Stimulated activated naive B cell treated with anti-CD40 and anti-IgM and Interleukin-4, amounts not matched to agents 10 μg/mL and 1 μg/mL and 100 μg/mL, for 72 hours (primary cell): ENCODE results near the gene LRMDA.

ENCODE experiments used
- ATAC-seq, 2 donors: fragments of 150-1000 bp; cut with Tn5 transposase; replicated peaks; 2 replicates each; pipeline ENCODE4 v1.10.0; 2021; ENCODE audit warnings: moderate library complexity in 1 of 2
- DNase-seq: peaks from one replicate; pipeline ENCODE4 v3.0.0; 2021
- H3K27ac Mint-ChIP-seq: one replicate; pipeline ENCODE4 v1.8.0; 2022; ENCODE audit warnings: mild to moderate bottlenecking, mixed read lengths
- H3K27me3 Mint-ChIP-seq, 2 donors: one replicate each; pipeline ENCODE4 v1.8.0; 2022; ENCODE audit warnings: mixed read lengths in 2 of 2
- H3K36me3 Mint-ChIP-seq, 2 donors: one replicate each; pipeline ENCODE4 v1.8.0; 2022; ENCODE audit warnings: mixed read lengths in 2 of 2, mild to moderate bottlenecking in 1 of 2
- H3K4me1 Mint-ChIP-seq, 2 donors: one replicate each; pipeline ENCODE4 v1.8.0; 2022; ENCODE audit warnings: mixed read lengths in 2 of 2, mild to moderate bottlenecking in 1 of 2
- H3K4me3 Mint-ChIP-seq, 2 donors: one replicate each; pipeline ENCODE4 v1.8.0; 2022; ENCODE audit warnings: mild to moderate bottlenecking in 2 of 2, mixed read lengths in 2 of 2, moderate library complexity in 1 of 2
- H3K9me3 Mint-ChIP-seq, 2 donors: one replicate each; pipeline ENCODE4 v1.8.0; 2022; ENCODE audit warnings: mixed read lengths in 2 of 2, mild to moderate bottlenecking in 1 of 2

LRMDA gene

DNA sequence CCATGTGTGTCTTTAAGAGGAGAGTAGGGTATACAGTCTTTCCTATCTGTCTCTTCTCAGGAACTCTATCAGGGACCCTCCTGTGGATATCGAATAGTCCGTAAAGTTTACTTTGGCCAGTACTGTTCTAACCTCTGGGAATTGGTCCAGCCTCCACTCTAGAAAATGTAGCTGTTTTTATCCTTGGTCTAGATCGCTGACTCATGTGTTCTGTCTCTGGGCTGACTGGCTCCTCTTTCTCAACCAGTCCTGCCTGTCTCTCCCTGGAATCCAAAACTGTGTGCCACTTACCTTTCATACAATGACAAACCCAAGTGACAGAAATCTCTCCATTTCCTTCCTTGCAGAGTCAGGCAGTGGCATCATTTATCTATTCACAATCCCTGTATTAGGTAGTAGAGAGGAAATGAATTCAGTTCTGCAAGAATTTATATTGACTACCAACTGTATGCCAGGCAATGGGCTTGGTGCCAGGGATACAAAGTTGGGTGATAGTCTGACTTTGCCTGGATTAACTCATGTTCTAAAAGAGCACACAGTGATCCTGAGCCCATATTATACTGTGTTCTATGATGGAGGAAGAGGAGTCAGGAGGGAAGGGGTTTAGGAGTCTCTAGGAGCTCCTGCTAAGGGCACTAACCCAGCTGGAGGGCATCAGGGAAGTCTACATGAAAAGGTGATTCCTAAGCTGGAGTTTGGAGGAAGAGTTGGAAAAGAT is 232.7 kb downstream of the LRMDA start:
- no peak for ATAC-seq
- Mint-ChIP-seq H3K4me1 (no peaks in the 10 kb centered on the region), H3K4me3 (no peak overlapping the region), H3K27ac (no peak overlapping the region), H3K9me3 (no peaks in the 10 kb centered on the region), H3K36me3 (no peaks in the 10 kb centered on the region), H3K27me3 (peaks cover 8% of the 10 kb centered on the region in 2 donors)
- no peak for DNase-seq

DNA sequence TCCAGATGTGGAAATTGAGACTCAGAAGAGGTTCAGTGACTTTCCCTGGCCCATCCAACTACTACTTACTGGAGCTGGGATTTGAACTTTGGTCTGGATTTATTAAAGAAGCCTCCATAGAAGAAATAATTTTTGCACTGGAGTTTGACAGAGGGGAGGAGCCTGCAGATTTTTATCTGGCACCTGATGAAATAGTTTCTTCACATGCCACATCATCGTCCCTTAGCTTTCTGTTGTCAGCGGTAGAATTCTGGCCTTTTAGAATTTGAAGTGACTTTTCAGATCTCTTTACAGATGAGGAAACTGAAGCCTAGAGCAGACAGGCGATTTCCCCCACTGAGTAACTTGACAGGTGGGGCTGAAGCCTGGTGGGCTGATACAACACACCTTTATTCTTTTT is 233.5 kb downstream of the LRMDA start:
- Mint-ChIP-seq H3K4me1 (no peaks in the 10 kb centered on the region), H3K9me3 (no peaks in the 10 kb centered on the region), H3K27me3 (peaks cover 5 to 6% of the 10 kb centered on the region in 2 donors), H3K36me3 (no peaks in the 10 kb centered on the region), H3K4me3 (no peak overlapping the region), H3K27ac (no peak overlapping the region)
- no peak for ATAC-seq
- no peak for DNase-seq

DNA sequence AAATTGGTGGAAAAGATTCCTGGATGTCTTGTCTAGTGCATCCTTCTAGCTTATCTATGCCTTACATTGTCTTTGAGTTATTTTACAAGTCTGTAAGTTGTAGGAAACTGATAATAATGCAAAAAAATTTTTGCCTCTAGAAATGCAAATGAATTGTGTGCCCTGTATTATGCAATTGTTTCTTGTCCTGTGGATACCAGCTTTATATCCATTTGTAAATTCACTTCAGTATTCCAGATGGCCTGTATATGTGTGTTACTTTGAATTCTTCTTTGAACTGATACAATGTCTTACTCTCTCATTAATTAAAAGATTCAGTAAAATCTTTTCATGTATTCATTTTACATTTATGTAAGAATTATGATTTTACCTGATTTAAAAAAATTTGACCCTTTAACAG is 234.3 kb downstream of the LRMDA start:
- DNase-seq (no peak), ATAC-seq (no peak)
- no peaks in the 10 kb centered on the region for H3K4me1 Mint-ChIP-seq
- H3K27ac Mint-ChIP-seq: no peak overlapping the region
- peaks cover 5 to 6% of the 10 kb centered on the region in 2 donors for H3K27me3 Mint-ChIP-seq
- no peaks in the 10 kb centered on the region for H3K9me3 Mint-ChIP-seq
- no peaks in the 10 kb centered on the region for H3K36me3 Mint-ChIP-seq
- no peak overlapping the region for H3K4me3 Mint-ChIP-seq

DNA sequence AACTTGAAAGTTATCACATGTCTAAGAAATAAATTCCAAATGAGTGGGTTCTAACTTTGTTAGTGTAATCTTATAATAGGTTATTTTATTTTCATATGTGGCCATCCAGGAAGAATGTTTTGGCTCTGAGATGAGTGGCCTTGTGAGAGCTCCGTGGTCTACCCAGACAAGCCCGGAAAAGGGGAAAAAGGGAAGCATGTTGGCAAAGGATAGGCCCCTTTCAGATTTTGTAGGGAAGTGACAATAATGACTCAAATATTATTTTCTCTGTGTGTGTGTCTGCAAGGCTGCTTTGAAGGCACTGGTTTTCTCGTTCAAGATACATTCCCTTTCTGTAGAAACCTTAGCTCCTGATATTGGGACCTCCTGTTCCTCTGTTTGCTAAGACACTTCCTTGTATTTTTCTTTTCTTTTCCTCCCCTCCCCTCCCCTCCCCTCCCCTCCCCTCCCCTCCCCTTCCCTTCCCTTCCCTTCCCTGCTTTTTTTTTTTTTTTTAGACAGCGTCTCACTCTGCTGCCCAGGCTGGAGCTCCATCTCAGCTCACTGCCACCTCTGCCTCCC is 240.8 kb downstream of the LRMDA start:
- DNase-seq (no peak), ATAC-seq (no peak)
- no peak overlapping the region for H3K27ac Mint-ChIP-seq
- H3K4me1 Mint-ChIP-seq: no peaks in the 10 kb centered on the region
- H3K27me3 Mint-ChIP-seq: no peaks in the 10 kb centered on the region
- H3K36me3 Mint-ChIP-seq: no peaks in the 10 kb centered on the region
- no peaks in the 10 kb centered on the region for H3K9me3 Mint-ChIP-seq
- H3K4me3 Mint-ChIP-seq: no peak overlapping the region

DNA sequence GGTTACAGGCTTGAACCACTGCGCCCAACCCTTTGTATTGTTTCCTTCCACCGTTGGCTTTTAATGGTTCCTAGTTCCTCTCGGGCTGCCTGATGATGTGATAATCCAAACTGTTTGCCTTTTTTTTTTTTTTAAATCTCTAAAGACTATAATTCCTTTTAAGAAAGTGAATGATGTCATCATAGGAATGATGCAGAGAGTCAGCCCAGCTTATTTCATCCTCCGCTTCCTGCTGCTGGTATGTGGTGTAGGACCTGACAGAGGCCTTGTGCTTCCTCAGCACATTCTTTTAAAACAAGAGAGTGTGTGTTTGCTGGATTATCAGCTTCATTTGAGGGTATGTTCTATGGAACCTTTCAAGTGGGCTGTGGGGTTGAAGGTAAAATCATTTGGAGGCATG is 241.4 kb downstream of the LRMDA start:
- Mint-ChIP-seq H3K36me3 (no peaks in the 10 kb centered on the region), H3K9me3 (no peaks in the 10 kb centered on the region)

DNA sequence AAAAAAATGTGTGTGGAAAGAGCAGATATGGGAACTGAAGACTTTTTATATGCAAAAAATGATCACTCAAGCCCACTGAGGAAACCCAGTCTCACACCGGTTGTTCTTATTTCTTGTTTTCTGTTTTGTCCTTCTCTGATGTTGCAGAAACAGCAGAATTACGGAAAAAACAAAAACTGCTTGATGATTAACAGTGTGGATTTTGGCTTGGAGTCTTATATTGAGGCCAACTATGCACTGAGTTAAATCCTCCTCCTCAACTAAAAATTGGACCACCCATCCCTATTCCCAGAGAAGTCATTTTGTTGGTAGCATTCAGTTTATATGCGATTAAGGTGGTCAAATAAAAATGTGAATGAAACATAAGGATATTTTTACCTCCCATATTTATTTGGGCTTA is 246.1 kb downstream of the LRMDA start:
- DNase-seq: no peak
- H3K9me3 Mint-ChIP-seq: no peaks in the 10 kb centered on the region
- H3K27ac Mint-ChIP-seq: no peak overlapping the region
- H3K36me3 Mint-ChIP-seq: no peaks in the 10 kb centered on the region
- H3K27me3 Mint-ChIP-seq: peaks cover 0 to 7% of the 10 kb centered on the region in 2 donors
- no peak overlapping the region for H3K4me3 Mint-ChIP-seq
- H3K4me1 Mint-ChIP-seq: no peaks in the 10 kb centered on the region
- ATAC-seq: no peak

More for the DNA sequence above, 241.4 kb downstream of the LRMDA start:
- H3K4me3 Mint-ChIP-seq: no peak overlapping the region
- H3K27me3 Mint-ChIP-seq: no peaks in the 10 kb centered on the region
- DNase-seq (no peak), ATAC-seq (no peak)
- no peak overlapping the region for H3K27ac Mint-ChIP-seq
- H3K4me1 Mint-ChIP-seq: no peaks in the 10 kb centered on the region

DNA sequence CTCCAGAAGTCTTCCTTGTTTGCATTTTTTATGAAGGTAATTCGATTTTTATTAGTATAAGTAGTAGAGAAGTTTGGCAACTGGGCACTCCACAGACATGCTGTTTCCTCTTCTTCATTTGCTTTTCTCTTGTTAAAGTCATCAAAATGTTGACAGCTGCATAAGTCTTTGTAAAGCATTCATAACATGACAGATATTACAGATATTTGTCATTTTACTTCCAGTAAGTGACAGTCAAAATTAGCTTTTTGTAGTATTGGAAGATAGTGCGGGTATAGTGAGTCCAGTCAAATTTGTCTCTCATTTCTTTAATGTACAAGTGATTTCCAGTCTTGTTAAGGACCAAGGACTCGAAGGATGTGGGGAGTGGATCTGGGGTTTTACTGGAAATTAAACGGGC is 247.1 kb downstream of the LRMDA start:
- DNase-seq: no peak
- Mint-ChIP-seq H3K27ac (no peak overlapping the region), H3K4me3 (no peak overlapping the region), H3K4me1 (no peaks in the 10 kb centered on the region), H3K9me3 (no peaks in the 10 kb centered on the region), H3K27me3 (peaks cover 0 to 7% of the 10 kb centered on the region in 2 donors), H3K36me3 (no peaks in the 10 kb centered on the region)
- ATAC-seq: no peak

DNA sequence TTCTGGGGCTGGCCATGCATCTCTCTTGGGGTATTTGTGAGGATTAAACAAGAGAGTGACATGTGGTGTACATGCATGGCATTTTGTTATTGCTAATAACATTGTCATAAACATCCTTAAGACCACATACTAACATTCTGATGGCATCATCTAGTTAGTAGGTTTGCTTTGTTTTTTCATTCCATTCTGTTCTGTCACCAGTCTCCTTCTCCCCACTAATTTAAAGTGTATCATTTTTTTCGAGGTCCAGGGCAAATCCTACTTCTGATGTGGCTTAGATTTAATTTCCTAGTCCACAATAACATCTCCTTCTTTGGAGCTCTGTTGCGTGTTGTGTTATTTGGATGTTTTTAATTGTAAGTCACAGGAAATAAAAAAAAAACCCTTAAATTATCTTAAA is 248.1 kb downstream of the LRMDA start:
- Mint-ChIP-seq H3K36me3 (no peaks in the 10 kb centered on the region), H3K4me3 (no peak overlapping the region), H3K27me3 (peaks cover 0 to 7% of the 10 kb centered on the region in 2 donors), H3K27ac (no peak overlapping the region), H3K4me1 (no peaks in the 10 kb centered on the region), H3K9me3 (no peaks in the 10 kb centered on the region)
- DNase-seq (no peak), ATAC-seq (no peak)

DNA sequence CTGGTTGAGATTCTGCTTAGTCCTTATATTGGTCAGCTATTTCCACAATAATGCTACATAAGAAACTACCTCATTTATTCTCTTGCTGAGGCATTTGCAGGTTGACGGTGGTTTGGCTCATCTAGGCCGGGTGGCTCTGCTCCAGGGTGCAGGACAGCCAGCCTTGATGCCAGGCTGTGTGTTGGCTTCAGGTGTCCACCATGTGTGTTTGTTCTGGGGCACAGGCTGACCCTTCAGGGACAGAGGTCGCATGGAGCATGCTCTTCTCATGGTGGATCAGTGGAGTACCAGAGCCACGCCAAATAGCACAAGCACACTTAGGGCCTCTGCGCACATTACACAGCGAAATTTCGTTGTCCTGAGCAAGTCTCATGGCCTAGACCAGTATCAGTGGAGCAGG is 249.9 kb downstream of the LRMDA start:
- no peaks in the 10 kb centered on the region for H3K4me1 Mint-ChIP-seq
- peaks cover 0 to 1% of the 10 kb centered on the region in 2 donors for H3K9me3 Mint-ChIP-seq
- ATAC-seq (no peak), DNase-seq (no peak)
- H3K27ac Mint-ChIP-seq: no peak overlapping the region
- H3K4me3 Mint-ChIP-seq: no peak overlapping the region
- peaks cover 0 to 7% of the 10 kb centered on the region in 2 donors for H3K27me3 Mint-ChIP-seq
- H3K36me3 Mint-ChIP-seq: no peaks in the 10 kb centered on the region

DNA sequence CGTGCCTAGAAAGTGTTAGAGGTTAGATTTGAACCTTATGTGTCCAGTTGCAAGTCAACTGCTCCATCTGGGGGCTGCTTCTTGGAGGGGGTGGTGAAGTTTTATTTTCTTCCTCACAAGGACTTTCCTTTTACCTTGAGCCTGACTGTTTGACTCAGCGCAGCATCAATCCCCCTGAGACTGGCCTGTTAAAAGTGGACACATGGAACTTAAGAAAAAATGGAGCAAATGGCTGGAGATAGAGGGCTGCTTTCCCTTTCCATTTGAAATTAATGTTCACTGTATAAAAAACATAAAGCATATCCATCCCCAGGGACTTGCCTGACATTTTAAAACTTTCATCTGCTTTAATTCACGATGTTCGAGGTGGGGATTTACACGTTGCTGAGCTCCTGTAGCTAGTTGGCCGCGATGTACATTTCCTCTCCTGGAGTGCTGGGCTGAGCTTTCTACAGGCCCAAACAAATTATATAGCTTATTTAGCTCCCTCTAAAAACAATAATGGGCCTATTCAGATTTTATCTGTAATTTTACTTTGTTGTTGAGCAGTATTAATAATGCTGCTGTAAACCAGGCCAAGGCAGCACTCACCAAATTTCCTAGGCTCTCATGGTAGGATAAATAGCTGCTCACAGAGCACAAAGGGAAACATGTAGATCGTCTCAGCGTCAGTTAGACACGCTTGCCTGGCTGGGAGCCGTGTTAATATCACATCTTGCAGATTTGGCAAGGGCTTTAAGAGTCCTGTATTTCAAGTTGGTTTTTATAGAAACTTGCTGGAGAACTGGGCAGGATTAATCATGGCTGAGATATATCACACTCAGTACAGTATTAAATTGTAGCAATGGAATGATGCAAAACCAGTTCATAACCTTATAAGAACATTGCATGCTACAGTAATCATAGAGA is 251.5 kb downstream of the LRMDA start:
- Mint-ChIP-seq H3K36me3 (no peaks in the 10 kb centered on the region), H3K27ac (no peak overlapping the region), H3K4me1 (no peaks in the 10 kb centered on the region), H3K9me3 (peaks cover 6 to 8% of the 10 kb centered on the region in 2 donors), H3K4me3 (no peak overlapping the region), H3K27me3 (peaks cover 4 to 7% of the 10 kb centered on the region in 2 donors)
- DNase-seq (no peak), ATAC-seq (no peak)

DNA sequence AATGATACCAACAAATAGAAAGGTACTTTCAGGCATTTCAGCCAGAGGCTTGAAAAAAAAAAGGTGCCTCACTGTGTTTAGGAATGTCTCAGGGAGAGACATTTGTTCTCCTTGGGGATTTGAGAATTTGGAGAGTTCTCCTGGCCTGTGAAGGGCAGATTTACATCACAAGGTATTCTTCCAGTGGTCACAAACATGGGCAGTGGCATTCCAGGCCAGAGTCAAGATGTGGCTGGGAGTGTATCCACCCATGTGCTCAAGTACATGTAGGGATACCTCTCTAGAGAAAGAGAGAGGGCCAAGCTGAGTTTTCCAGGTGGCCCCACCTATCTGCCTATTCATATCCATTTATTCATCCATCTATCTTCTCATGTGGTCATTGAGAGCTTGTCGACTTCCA is 253.8 kb downstream of the LRMDA start:
- Mint-ChIP-seq H3K36me3 (no peaks in the 10 kb centered on the region), H3K27me3 (peaks cover 0 to 4% of the 10 kb centered on the region in 2 donors), H3K4me1 (no peaks in the 10 kb centered on the region), H3K27ac (no peak overlapping the region), H3K9me3 (peaks cover 8% of the 10 kb centered on the region in 2 donors), H3K4me3 (no peak overlapping the region)
- ATAC-seq: no peak
- DNase-seq: no peak

DNA sequence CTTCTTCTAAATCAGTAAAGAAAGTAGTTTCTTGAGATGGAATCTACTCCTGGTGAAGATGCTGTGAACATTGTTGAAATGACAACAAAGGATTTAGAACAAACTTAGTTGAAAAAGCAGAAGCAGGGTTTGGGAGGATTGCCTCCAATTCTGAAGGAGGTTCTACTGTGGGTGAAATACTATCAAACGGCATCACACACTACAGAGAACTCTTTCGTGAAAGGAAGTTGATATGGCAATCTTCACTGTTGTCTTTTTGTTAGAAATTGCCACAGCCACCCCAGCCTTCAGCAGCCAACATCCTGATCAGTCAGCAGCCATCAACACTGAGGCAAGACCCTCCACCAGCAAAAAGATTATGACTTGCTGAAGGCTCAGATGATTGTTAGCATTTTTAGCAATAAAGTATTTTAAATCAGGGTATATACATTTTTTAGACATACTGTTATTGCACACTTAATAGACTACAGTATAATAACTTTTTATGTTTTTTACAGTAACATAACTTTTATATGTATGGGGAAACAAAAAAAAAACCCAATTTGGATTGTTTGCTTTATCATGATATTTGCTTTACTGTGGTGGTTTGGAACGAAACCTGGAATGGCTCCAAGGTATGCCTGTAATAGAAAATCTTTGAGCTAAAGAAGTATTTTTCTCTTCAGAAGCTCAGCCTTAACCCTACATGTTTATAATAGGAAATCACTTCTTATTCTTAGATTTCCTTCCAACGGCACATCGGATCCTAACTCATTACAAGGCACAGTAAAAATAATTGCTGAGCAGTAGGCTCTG is 257.3 kb downstream of the LRMDA start:
- Mint-ChIP-seq H3K36me3 (no peaks in the 10 kb centered on the region), H3K27ac (no peak overlapping the region), H3K4me1 (no peaks in the 10 kb centered on the region), H3K9me3 (peaks cover 8% of the 10 kb centered on the region in 2 donors), H3K27me3 (peaks cover 4 to 5% of the 10 kb centered on the region in 2 donors), H3K4me3 (no peak overlapping the region)
- DNase-seq: no peak
- ATAC-seq: no peak

DNA sequence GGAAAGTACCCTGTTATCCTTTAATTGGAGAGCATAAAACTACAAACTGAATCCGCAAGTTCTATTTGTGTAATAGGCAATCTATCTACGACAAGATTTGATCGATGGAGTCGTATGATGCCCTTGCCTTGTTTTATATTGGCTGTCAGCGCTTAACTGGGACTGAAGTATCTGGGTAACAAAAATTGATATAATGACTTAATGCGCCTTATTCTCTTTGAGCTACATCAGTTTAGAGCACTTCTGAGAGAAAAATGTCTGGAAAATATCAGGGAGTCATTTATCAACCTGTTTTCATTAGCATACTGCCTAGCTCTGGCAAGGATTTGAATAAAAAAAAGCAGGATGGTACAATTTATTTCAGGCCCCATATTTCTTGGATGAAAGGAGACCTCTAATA is 262.1 kb downstream of the LRMDA start:
- Mint-ChIP-seq H3K27ac (no peak overlapping the region), H3K27me3 (peaks cover 0 to 5% of the 10 kb centered on the region in 2 donors), H3K4me1 (no peaks in the 10 kb centered on the region), H3K9me3 (peaks cover 0 to 2% of the 10 kb centered on the region in 2 donors), H3K4me3 (no peak overlapping the region), H3K36me3 (no peaks in the 10 kb centered on the region)
- ATAC-seq (no peak), DNase-seq (no peak)

DNA sequence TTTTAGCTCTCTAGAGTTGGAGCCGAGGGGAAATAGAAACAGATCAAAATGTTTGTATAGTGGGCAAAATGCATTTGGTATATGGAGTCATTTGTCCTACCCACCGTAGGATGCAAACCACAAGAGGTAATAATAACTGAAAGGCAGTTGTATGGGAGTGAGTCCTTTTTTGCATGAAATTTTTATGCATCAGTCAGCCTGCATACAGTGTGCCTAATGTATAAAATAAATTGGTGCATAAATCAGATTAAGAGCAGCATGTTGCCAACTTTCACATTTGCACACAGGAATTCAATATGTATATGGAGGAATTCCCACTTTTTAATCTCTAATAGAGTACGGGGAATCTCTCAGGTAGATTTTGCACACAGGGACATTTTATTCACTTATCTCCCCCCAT is 262.8 kb downstream of the LRMDA start:
- H3K27ac Mint-ChIP-seq: no peak overlapping the region
- H3K27me3 Mint-ChIP-seq: peaks cover 0 to 5% of the 10 kb centered on the region in 2 donors
- no peak overlapping the region for H3K4me3 Mint-ChIP-seq
- ATAC-seq (no peak), DNase-seq (no peak)
- no peaks in the 10 kb centered on the region for H3K36me3 Mint-ChIP-seq
- H3K9me3 Mint-ChIP-seq: peaks cover 0 to 2% of the 10 kb centered on the region in 2 donors
- no peaks in the 10 kb centered on the region for H3K4me1 Mint-ChIP-seq
